PC-3 (cell line): ENCODE results near the gene SLC7A10.

Experiments
- CTCF ChIP-seq: fragments of 300-600 bp; sonication (generic); conservative IDR thresholded peaks from 2 replicates; pipeline ENCODE4 v1.5.1; 2017; ENCODE audit warnings: antibody characterized with exemption, low read depth, mild to moderate bottlenecking, low read length
- EZH2 ChIP-seq: fragments of 300-600 bp; sonication (generic); IDR thresholded peaks from one replicate; pipeline ENCODE4 v1.6.1; 2017; ENCODE audit warnings: antibody characterized with exemption, mild to moderate bottlenecking, low read length; ENCODE audit not compliant: unreplicated experiment
- EZH2phosphoT487 ChIP-seq: fragments of 300-600 bp; sonication (generic); IDR thresholded peaks from 2 replicates; pipeline ENCODE4 v1.6.1; 2018; ENCODE audit warnings: mild to moderate bottlenecking, antibody characterized with exemption, low read length, borderline replicate concordance

- TF ChIP-seq CTCF (peak; percentile 79), EZH2 (no peak), EZH2phosphoT487 (no peak)
Measured at GRCh38 chr19:33235269-33235995, 9.8 kb upstream of the SLC7A10 start.
